ENCODE data around the gene PDCD4.

- TF ChIP-seq USF2 (IDR thresholded peaks at IDR 0.05; ENCODE audit: low read depth, low read length), result no peak
- no peak for TF ChIP-seq USF2 (CRISPR knock-in tag; IDR thresholded peaks at IDR 0.05; ENCODE audit: borderline replicate concordance)
- no peak for TF ChIP-seq ZBTB33 (CRISPR knock-in tag; IDR thresholded peaks at IDR 0.05)
- no peak for TF ChIP-seq RAD21 (CRISPR knock-in tag; IDR thresholded peaks at IDR 0.05)
- TF ChIP-seq DZIP1 (CRISPR knock-in tag; IDR thresholded peaks at IDR 0.05), result no peak
- no peak for TF ChIP-seq ETV6 (CRISPR knock-in tag; conservative IDR thresholded peaks at IDR 0.05)
- no peak for TF ChIP-seq ZHX1 (CRISPR knock-in tag; IDR thresholded peaks at IDR 0.05; ENCODE audit: low read depth)
- no peak for TF ChIP-seq SP1 (IDR thresholded peaks at IDR 0.05)
- no peak for TF ChIP-seq SP1 (CRISPR knock-in tag; IDR thresholded peaks at IDR 0.05)
- TF ChIP-seq HOMEZ (CRISPR knock-in tag; IDR thresholded peaks at IDR 0.05; ENCODE audit: low read depth), result no peak
- no peak for TF ChIP-seq NFRKB (IDR thresholded peaks at IDR 0.05)
- no peak for TF ChIP-seq SUZ12 (IDR thresholded peaks at IDR 0.05; ENCODE audit: low read depth, low read length)
- TF ChIP-seq RBM39 (IDR thresholded peaks at IDR 0.05; ENCODE audit: low read depth, low read length, poor library complexity, severe bottlenecking), result no peak
- TF ChIP-seq PRMT3 (CRISPR knock-in tag; IDR thresholded peaks at IDR 0.05; ENCODE audit: borderline replicate concordance, low read depth), result no peak
These were observed 5.8 kb upstream of the PDCD4 start for GRCh38 chr10:110865809-110866482.
